IMR-90 (cell line): ENCODE measurements around the gene PLS1. TPM values are rescaled to one million over a fixed set of nuclear protein-coding genes. Genes with fewer than 3 reads are reported as not detected.

ENCODE experiments used
- ATAC-seq: fragments of 200-7000 bp; cut with Tn5 transposase; 2 replicates; pipeline ENCODE4 v1.9.1; 2020; ENCODE audit warnings: low read depth, mild to moderate bottlenecking, moderate library complexity
- BruUV-seq: library from RNA; stranded (reverse); fragments of 400-500 nt; replicated peaks from 2 replicates; lab custom pipeline; 2021; lab: Mats Ljungman, UMichigan
- CTCF ChIA-PET: fragments of 300-600 bp; formaldehyde crosslinking; extraction: SDS; loops from one replicate; lab custom pipeline; 2021; ENCODE audit warnings: antibody characterized with exemption; lab: Yijun Ruan, JAX
- POLR2A ChIA-PET: fragments of 300-600 bp; sonication (Branson Sonifier 250); formaldehyde crosslinking; loops from one replicate; lab custom pipeline; 2022; ENCODE audit warnings: antibody characterized with exemption; ENCODE audit not compliant: unreplicated experiment; lab: Charles Lee
- DNase-seq: peaks from one replicate; pipeline ENCODE4 v3.0.0; 2013
- H2AFZ ChIP-seq: replicated peaks from 2 replicates; pipeline ENCODE3; 2013; ENCODE audit warnings: low read length, mild to moderate bottlenecking; ENCODE audit not compliant: poor library complexity
- H2AK5ac ChIP-seq: 2 replicates; pipeline ENCODE4 v1.6.1; 2013; ENCODE audit warnings: low read depth, low read length, inconsistent platforms
- H2AK9ac ChIP-seq: replicated peaks from 2 replicates; pipeline ENCODE3; 2013; ENCODE audit warnings: mild to moderate bottlenecking, low read depth, low read length, moderate library complexity; ENCODE audit not compliant: poor library complexity
- H2BK120ac ChIP-seq: 2 replicates; pipeline ENCODE4 v1.6.1; 2013; ENCODE audit warnings: low read depth, low read length, inconsistent platforms
- H2BK15ac ChIP-seq: 3 replicates; pipeline ENCODE4 v1.6.1; 2013; ENCODE audit warnings: low read depth, low read length, inconsistent platforms
- H2BK20ac ChIP-seq: 2 replicates; pipeline ENCODE4 v1.6.1; 2013; ENCODE audit warnings: low read depth, mild to moderate bottlenecking, inconsistent platforms, low read length, moderate library complexity
- H2BK5ac ChIP-seq: 2 replicates; pipeline ENCODE4 v1.6.1; 2013; ENCODE audit warnings: mild to moderate bottlenecking, low read depth, low read length, inconsistent platforms; ENCODE audit not compliant: poor library complexity, severe bottlenecking
- H3K14ac ChIP-seq: replicated peaks from 2 replicates; pipeline ENCODE4 v1.6.1; 2013; ENCODE audit warnings: low read depth, low read length, inconsistent platforms
- H3K18ac ChIP-seq: 2 replicates; pipeline ENCODE4 v1.6.1; 2013; ENCODE audit warnings: low read depth, low read length, control low read depth
- H3K23ac ChIP-seq: 2 replicates; pipeline ENCODE4 v1.6.1; 2013; ENCODE audit warnings: low read depth, low read length, inconsistent platforms
- H3K27ac ChIP-seq: 2 replicates; pipeline ENCODE4 v1.5.1; 2013; ENCODE audit warnings: mild to moderate bottlenecking, control low read depth, low read length; ENCODE audit not compliant: insufficient read depth
- H3K27me3 ChIP-seq: 2 replicates; pipeline ENCODE4 v1.6.1; 2013; ENCODE audit warnings: low read length; ENCODE audit not compliant: control insufficient read depth, insufficient read depth
- H3K36me3 ChIP-seq: 2 replicates; pipeline ENCODE4 v1.6.1; 2013; ENCODE audit warnings: low read length, mixed read lengths; ENCODE audit not compliant: control insufficient read depth, insufficient read depth
- H3K4ac ChIP-seq: 2 replicates; pipeline ENCODE4 v1.6.1; 2013; ENCODE audit warnings: low read depth, low read length, inconsistent platforms
- H3K4me1 ChIP-seq: 2 replicates; pipeline ENCODE4 v1.6.1; 2013; ENCODE audit warnings: low read length, mixed read lengths; ENCODE audit not compliant: control insufficient read depth, insufficient read depth
- H3K4me2 ChIP-seq: 2 replicates; pipeline ENCODE4 v1.6.1; 2013; ENCODE audit warnings: low read depth, mild to moderate bottlenecking, control low read depth, low read length, moderate library complexity
- H3K4me3 ChIP-seq: 2 replicates; pipeline ENCODE4 v1.5.1; 2013; ENCODE audit warnings: low read depth, mild to moderate bottlenecking, control low read depth, low read length, moderate library complexity; ENCODE audit not compliant: insufficient read depth
- H3K56ac ChIP-seq: 2 replicates; pipeline ENCODE4 v1.6.1; 2013; ENCODE audit warnings: low read length, inconsistent platforms; ENCODE audit not compliant: insufficient read depth; ENCODE audit errors: extremely low read depth
- H3K79me1 ChIP-seq, 2 experiments: 2 replicates each; pipeline ENCODE4 v1.6.1; 2013; ENCODE audit warnings: low read length in 2 of 2, inconsistent platforms in 1 of 2, low read depth in 1 of 2
- H3K9ac ChIP-seq: 2 replicates; pipeline ENCODE4 v1.6.1; 2013; ENCODE audit warnings: low read depth, low read length, control low read depth
- H3K9me1 ChIP-seq: 2 replicates; pipeline ENCODE4 v1.6.1; 2013; ENCODE audit warnings: low read length, inconsistent platforms; ENCODE audit not compliant: insufficient read depth
- H3K9me3 ChIP-seq: 2 replicates; pipeline ENCODE4 v1.6.1; 2013; ENCODE audit warnings: low read length; ENCODE audit not compliant: control insufficient read depth, insufficient read depth
- H4K20me1 ChIP-seq: 2 replicates; pipeline ENCODE4 v1.6.1; 2013; ENCODE audit warnings: low read length, inconsistent platforms; ENCODE audit not compliant: insufficient read depth
- H4K5ac ChIP-seq: 2 replicates; pipeline ENCODE4 v1.6.1; 2013; ENCODE audit warnings: mild to moderate bottlenecking, low read depth, low read length, control low read depth
- H4K8ac ChIP-seq, 2 experiments: 2 replicates each; pipeline ENCODE4 v1.6.1; 2013; ENCODE audit warnings: low read depth in 2 of 2, low read length in 2 of 2, control low read depth in 1 of 2, inconsistent platforms in 1 of 2
- H4K91ac ChIP-seq: 2 replicates; pipeline ENCODE4 v1.6.1; 2013; ENCODE audit warnings: low read depth, low read length, inconsistent platforms; ENCODE audit not compliant: insufficient read depth
- BHLHE40 ChIP-seq: fragments of 150-350 bp; IDR thresholded peaks from 2 replicates; pipeline ENCODE4 v1.6.1; 2016; ENCODE audit warnings: mild to moderate bottlenecking, low read depth, low read length
- CEBPB ChIP-seq: IDR thresholded peaks from 2 replicates; pipeline ENCODE4 v1.6.1; 2012; ENCODE audit warnings: low read depth, low read length, improper control_type of control experiment
- CHD1 ChIP-seq: IDR thresholded peaks from 2 replicates; pipeline ENCODE4 v1.6.1; 2012; ENCODE audit warnings: low read depth, low read length, improper control_type of control experiment
- MAFK ChIP-seq: IDR thresholded peaks from 2 replicates; pipeline ENCODE4 v1.6.1; 2012; ENCODE audit warnings: low read depth, low read length, improper control_type of control experiment
- MAZ ChIP-seq: IDR thresholded peaks from 2 replicates; pipeline ENCODE4 v1.6.1; 2012; ENCODE audit warnings: low read depth, mild to moderate bottlenecking, low read length, improper control_type of control experiment, moderate library complexity, borderline replicate concordance
- MXI1 ChIP-seq: IDR thresholded peaks from 2 replicates; pipeline ENCODE4 v1.6.1; 2012; ENCODE audit warnings: low read depth, mild to moderate bottlenecking, low read length, moderate library complexity, borderline replicate concordance
- POLR2A ChIP-seq: IDR thresholded peaks from 2 replicates; pipeline ENCODE4 v1.6.1; 2012; ENCODE audit warnings: mild to moderate bottlenecking, low read depth, low read length
- RCOR1 ChIP-seq: IDR thresholded peaks from 2 replicates; pipeline ENCODE4 v1.6.1; 2012; ENCODE audit warnings: mild to moderate bottlenecking, low read length, improper control_type of control experiment; ENCODE audit not compliant: insufficient replicate concordance
- RFX5 ChIP-seq: IDR thresholded peaks from 2 replicates; pipeline ENCODE4 v1.8.0; 2012; ENCODE audit warnings: low read depth, mild to moderate bottlenecking, low read length, moderate library complexity
- WGBS, 2 experiments: methylation state at CpG; one replicate each; pipeline versions ENCODE4 v1.1.5 to v1.1.7; 2013; ENCODE audit warnings: missing lambda C conversion rate in 2 of 2; ENCODE audit not compliant: insufficient read length in 1 of 2; ENCODE audit errors: extremely low coverage in 2 of 2; 5-methylcytosine and 5-hydroxymethylcytosine counted together
- dilution Hi-C: fragments of 300-500 bp; cut with HindIII; formaldehyde crosslinking; loops from one replicate; pipeline ENCODE4 v1.14.3; 2018; ENCODE audit warnings: low sequenced_read_pairs; ENCODE audit not compliant: unreplicated experiment
- in situ Hi-C: fragments of 300-500 bp; cut with MboI; formaldehyde crosslinking; loops from 3 replicates; pipeline ENCODE4 v1.14.3; 2019; ENCODE audit warnings: low sequenced_read_pairs, inconsistent platforms, mixed read lengths
- intact Hi-C: fragments of 100-400 bp; cut with micrococcal nuclease; formaldehyde crosslinking; loops from 2 replicates; pipeline ENCODE4 v1.10.0; 2022
- polyA plus RNA-seq, 3 experiments: library from polyadenylated mRNA; depleted of rRNA; stranded (reverse); fragments of >200 nt; gene quantifications; 2 replicates each; pipeline ENCODE4 v1.2.3, GENCODE V29; 2012; ENCODE audit warnings: low replicate concordance in 1 of 3
- total RNA-seq: library from RNA; depleted of rRNA; stranded (reverse); fragments of >200 nt; gene quantifications from 2 replicates; pipeline ENCODE4 v1.2.3, GENCODE V29; 2012
- TF ChIP-seq, protein P1 (sequence below): fragments of 150-350 bp; IDR thresholded peaks from 2 replicates; pipeline ENCODE4 v1.6.1; 2017; ENCODE audit warnings: mild to moderate bottlenecking, antibody characterized with exemption, low read length, low read depth
- TF ChIP-seq, protein P2 (sequence below): fragments of 150-350 bp; IDR thresholded peaks from 2 replicates; pipeline ENCODE4 v1.6.1; 2016; ENCODE audit warnings: low read depth, mild to moderate bottlenecking, low read length, moderate library complexity, borderline replicate concordance
- TF ChIP-seq, protein P3 (sequence below): conservative IDR thresholded peaks from 2 replicates; pipeline ENCODE4 v1.5.1; 2012; ENCODE audit warnings: mild to moderate bottlenecking, low read depth, low read length, improper control_type of control experiment

The PLS1 gene
- total and polyA plus RNA-seq, 2 of the 4 experiments (the other 2 are of a cell fraction): 0.29 to 0.90 TPM

DNA sequence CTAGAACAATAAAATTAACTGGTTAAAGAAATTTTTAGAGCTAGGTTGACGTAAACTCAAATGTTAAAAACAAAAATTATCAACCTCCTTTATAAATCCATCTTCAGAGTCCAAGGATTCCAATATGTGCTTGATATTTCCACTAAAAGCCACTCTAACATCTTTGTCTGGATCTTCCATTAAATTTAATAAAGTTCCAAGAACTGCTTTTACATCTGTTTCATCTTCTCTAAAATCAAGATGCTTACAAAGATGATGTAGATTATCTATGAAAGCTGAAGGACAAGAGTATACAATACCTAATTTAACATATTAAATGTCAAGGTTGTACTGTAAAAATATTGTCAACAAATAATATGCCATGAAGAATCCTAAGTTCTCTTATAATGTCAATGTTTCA lies 42.5 kb upstream of the PLS1 start:
- ATAC-seq: no peak
- ChIA-PET POLR2A (no interaction called here), CTCF (interaction anchor here (0.6 kb wide), 1 partner anchor 10 kb away, joined by 4 read pairs; no protein-coding TSS in a partner anchor)
- Histone ChIP-seq H3K36me3 (peaks cover 17% of the 10 kb centered on the region), H3K4me3 (no peak overlapping the region), H3K27ac (no peak overlapping the region), H4K91ac (no peak overlapping the region), H3K9ac (no peak overlapping the region), H3K27me3 (no peaks in the 10 kb centered on the region), H3K79me1 (no peaks in the 10 kb centered on the region), H2AFZ (no peak overlapping the region), H3K23ac (no peak overlapping the region), H2BK5ac (no peak overlapping the region), H3K4ac (no peak overlapping the region), H4K20me1 (no peaks in the 10 kb centered on the region; the same call in 1 of the 2 replicates), H3K14ac (no peak overlapping the region), H2AK5ac (no peak overlapping the region), H3K9me1 (no peaks in the 10 kb centered on the region), H4K8ac (no peak overlapping the region), H2BK20ac (no peak overlapping the region), H3K4me2 (no peak overlapping the region), H2AK9ac (no peak overlapping the region), H3K56ac (no peak overlapping the region), H4K5ac (no peak overlapping the region), H3K18ac (no peak overlapping the region), H2BK120ac (no peak overlapping the region), H3K9me3 (no peaks in the 10 kb centered on the region), H3K4me1 (no peaks in the 10 kb centered on the region), H2BK15ac (no peak overlapping the region)
- in situ Hi-C loops: no loop called here
- TF ChIP-seq MAZ (no peak), MXI1 (no peak), BHLHE40 (no peak), MAFK (no peak), CHD1 (no peak), POLR2A (no peak), RCOR1 (no peak), RFX5 (no peak), CEBPB (no peak)
- TF ChIP-seq, protein P1, sequence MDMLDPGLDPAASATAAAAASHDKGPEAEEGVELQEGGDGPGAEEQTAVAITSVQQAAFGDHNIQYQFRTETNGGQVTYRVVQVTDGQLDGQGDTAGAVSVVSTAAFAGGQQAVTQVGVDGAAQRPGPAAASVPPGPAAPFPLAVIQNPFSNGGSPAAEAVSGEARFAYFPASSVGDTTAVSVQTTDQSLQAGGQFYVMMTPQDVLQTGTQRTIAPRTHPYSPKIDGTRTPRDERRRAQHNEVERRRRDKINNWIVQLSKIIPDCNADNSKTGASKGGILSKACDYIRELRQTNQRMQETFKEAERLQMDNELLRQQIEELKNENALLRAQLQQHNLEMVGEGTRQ: no peak
- TF ChIP-seq, protein P2, sequence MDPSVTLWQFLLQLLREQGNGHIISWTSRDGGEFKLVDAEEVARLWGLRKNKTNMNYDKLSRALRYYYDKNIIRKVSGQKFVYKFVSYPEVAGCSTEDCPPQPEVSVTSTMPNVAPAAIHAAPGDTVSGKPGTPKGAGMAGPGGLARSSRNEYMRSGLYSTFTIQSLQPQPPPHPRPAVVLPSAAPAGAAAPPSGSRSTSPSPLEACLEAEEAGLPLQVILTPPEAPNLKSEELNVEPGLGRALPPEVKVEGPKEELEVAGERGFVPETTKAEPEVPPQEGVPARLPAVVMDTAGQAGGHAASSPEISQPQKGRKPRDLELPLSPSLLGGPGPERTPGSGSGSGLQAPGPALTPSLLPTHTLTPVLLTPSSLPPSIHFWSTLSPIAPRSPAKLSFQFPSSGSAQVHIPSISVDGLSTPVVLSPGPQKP: no peak
- TF ChIP-seq, protein P3, sequence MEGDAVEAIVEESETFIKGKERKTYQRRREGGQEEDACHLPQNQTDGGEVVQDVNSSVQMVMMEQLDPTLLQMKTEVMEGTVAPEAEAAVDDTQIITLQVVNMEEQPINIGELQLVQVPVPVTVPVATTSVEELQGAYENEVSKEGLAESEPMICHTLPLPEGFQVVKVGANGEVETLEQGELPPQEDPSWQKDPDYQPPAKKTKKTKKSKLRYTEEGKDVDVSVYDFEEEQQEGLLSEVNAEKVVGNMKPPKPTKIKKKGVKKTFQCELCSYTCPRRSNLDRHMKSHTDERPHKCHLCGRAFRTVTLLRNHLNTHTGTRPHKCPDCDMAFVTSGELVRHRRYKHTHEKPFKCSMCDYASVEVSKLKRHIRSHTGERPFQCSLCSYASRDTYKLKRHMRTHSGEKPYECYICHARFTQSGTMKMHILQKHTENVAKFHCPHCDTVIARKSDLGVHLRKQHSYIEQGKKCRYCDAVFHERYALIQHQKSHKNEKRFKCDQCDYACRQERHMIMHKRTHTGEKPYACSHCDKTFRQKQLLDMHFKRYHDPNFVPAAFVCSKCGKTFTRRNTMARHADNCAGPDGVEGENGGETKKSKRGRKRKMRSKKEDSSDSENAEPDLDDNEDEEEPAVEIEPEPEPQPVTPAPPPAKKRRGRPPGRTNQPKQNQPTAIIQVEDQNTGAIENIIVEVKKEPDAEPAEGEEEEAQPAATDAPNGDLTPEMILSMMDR: no peak
- intact Hi-C loops: no loop called here
- dilution Hi-C loops: no loop called here
- no CpG with 5 or more reads among the region's 1 CpG for WGBS, 2 experiments
- no TSS peak for BruUV-seq
- no peak for DNase-seq
